C4-2B (cell line): ENCODE data around the gene PRPF38A.

Experiments
- H3K27ac ChIP-seq: fragments of 450-650 bp; 2 replicates; pipeline ENCODE4 v1.5.1; 2017
- CTCF ChIP-seq: fragments of 450-650 bp; conservative IDR thresholded peaks from 2 replicates; pipeline ENCODE4 v1.5.1; 2017; ENCODE audit warnings: mild to moderate bottlenecking
- ZFX ChIP-seq: fragments of 450-650 bp; IDR thresholded peaks from 2 replicates; pipeline ENCODE4 v1.6.1; 2017

The PRPF38A gene

GRCh38 chr1:52359676-52360594 lies 44.5 kb upstream of the PRPF38A start:
- no peak overlapping the region for H3K27ac ChIP-seq
- no peak for TF ChIP-seq CTCF
- TF ChIP-seq ZFX: no peak

- H3K27ac ChIP-seq: no peak overlapping the region
- TF ChIP-seq ZFX (no peak), CTCF (no peak)
These were observed 43.8 kb upstream of the PRPF38A start for GRCh38 chr1:52360595-52360968.

- TF ChIP-seq ZFX (no peak), CTCF (no peak)
- H3K27ac ChIP-seq: peak overlapping the region; percentile 89
These were observed 40.1 kb upstream of the PRPF38A start for GRCh38 chr1:52364235-52364839.

GRCh38 chr1:52365071-52365745 lies 39.2 kb upstream of the PRPF38A start:
- TF ChIP-seq CTCF (no peak), ZFX (no peak)
- peak overlapping the region; percentile 89 for H3K27ac ChIP-seq

- H3K27ac ChIP-seq: peak within 1 kb of the TSS; percentile 89
- TF ChIP-seq CTCF (no peak), ZFX (peak; percentile 85)
These were observed 38.5 kb upstream of the PRPF38A start, which contains the start of gene CC2D1B for GRCh38 chr1:52365746-52366516. TSS of gene CC2D1B (minus strand) at chr1:52366205. CDS start at chr1:52364620, 1,585 bp downstream.

GRCh38 chr1:52366517-52366827 lies 37.9 kb upstream of the PRPF38A start:
- peak overlapping the region; percentile 89 for H3K27ac ChIP-seq
- TF ChIP-seq CTCF (no peak), ZFX (no peak)
